ENCODE results near the gene TMEM132C. TPM values are rescaled to one million over a fixed set of nuclear protein-coding genes. Genes with fewer than 3 reads are reported as not detected.

Gene TMEM132C
- polyA plus RNA-seq, 1 experiment, result not detected

DNA sequence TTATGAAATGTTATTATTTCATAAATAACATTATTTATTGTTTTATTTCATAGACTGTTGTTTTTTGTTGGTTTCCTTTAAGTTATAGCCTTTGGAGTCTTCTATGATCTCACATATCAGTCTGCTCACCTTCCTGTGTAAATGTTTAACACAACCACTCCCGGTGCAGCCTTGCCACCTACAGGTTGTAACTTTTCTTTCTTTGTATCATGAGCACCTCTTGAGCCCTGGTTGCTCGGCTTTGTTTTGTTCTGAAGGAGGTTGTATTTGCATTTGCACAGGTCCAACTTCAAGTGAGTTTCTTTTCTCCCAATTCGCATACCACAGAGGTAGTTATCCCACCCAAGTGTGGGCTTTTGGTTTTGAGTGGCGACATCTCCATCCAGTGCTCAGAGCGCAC is 435.4 kb downstream of the TMEM132C start:
- TF ChIP-seq, protein P1, sequence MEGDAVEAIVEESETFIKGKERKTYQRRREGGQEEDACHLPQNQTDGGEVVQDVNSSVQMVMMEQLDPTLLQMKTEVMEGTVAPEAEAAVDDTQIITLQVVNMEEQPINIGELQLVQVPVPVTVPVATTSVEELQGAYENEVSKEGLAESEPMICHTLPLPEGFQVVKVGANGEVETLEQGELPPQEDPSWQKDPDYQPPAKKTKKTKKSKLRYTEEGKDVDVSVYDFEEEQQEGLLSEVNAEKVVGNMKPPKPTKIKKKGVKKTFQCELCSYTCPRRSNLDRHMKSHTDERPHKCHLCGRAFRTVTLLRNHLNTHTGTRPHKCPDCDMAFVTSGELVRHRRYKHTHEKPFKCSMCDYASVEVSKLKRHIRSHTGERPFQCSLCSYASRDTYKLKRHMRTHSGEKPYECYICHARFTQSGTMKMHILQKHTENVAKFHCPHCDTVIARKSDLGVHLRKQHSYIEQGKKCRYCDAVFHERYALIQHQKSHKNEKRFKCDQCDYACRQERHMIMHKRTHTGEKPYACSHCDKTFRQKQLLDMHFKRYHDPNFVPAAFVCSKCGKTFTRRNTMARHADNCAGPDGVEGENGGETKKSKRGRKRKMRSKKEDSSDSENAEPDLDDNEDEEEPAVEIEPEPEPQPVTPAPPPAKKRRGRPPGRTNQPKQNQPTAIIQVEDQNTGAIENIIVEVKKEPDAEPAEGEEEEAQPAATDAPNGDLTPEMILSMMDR (IDR thresholded peaks at IDR 0.05; ENCODE audit: low read depth, low read length), result no peak
- no peak for DNase-seq (ENCODE audit: low read depth, low spot score)
- Histone ChIP-seq H3K27me3 (ENCODE audit: control insufficient read depth, insufficient read depth, low read length) (no peaks in the 10 kb centered on the region), H3K4me3 (ENCODE audit: low read depth, low read length) (no peak overlapping the region), H3K27ac (ENCODE audit: low read depth, low read length) (no peak overlapping the region), H3K9me3 (ENCODE audit: control insufficient read depth, insufficient read depth, low read length) (peaks cover 64% of the 10 kb centered on the region)
- ChIA-PET POLR2A (no interaction called here), CTCF (no interaction called here)

DNA sequence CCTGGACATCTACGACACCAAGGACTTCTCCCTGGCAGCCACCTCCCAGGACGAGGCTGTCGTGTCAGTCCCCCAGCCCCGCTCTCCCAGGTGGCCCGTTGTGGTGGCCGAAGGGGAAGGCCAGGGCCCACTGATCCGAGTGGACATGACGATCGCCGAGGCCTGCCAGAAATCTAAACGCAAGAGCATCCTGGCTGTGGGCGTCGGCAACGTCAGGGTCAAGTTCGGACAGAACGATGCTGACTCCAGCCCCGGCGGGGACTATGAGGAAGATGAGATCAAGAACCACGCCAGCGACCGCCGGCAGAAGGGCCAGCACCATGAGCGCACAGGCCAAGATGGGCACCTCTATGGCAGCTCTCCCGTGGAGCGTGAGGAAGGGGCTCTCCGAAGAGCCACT is 438.2 kb downstream of the TMEM132C start:
- no peak for DNase-seq (ENCODE audit: low read depth, low spot score)
- ChIA-PET POLR2A (no interaction called here), CTCF (no interaction called here)
- TF ChIP-seq, protein P1 (IDR thresholded peaks at IDR 0.05; ENCODE audit: low read depth, low read length), result no peak
- Histone ChIP-seq H3K9me3 (ENCODE audit: control insufficient read depth, insufficient read depth, low read length) (peaks cover 51% of the 10 kb centered on the region), H3K27ac (ENCODE audit: low read depth, low read length) (no peak overlapping the region), H3K4me3 (ENCODE audit: low read depth, low read length) (no peak overlapping the region), H3K27me3 (ENCODE audit: control insufficient read depth, insufficient read depth, low read length) (no peaks in the 10 kb centered on the region)

DNA sequence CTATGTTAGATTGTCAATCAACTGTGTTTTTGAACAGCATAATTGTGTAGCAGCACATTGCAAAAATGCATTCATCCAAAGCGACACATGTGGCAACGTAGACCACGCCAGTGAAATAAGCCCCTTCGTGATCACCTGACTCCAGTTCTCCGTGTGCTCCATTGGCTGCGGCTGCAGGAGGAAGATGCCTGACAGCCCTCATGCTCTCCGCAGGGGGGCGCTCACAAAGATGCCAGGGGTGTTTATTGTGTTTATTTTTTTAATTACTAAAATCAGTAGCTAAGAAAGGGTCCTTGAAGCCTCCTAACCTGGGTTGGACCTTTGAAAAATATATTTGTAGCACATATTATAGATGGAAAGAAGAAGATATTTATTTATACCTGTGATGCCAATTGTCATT is 440.5 kb downstream of the TMEM132C start:
- H3K27me3 ChIP-seq (ENCODE audit: control insufficient read depth, insufficient read depth, low read length), result no peaks in the 10 kb centered on the region
- H3K4me3 ChIP-seq (ENCODE audit: low read depth, low read length), result no peak overlapping the region
- peaks cover 60% of the 10 kb centered on the region for H3K9me3 ChIP-seq (ENCODE audit: control insufficient read depth, insufficient read depth, low read length)
- ChIA-PET POLR2A (no interaction called here), CTCF (no interaction called here)
- TF ChIP-seq, protein P1 (IDR thresholded peaks at IDR 0.05; ENCODE audit: low read depth, low read length), result no peak
- no peak for DNase-seq (ENCODE audit: low read depth, low spot score)
- no peak overlapping the region for H3K27ac ChIP-seq (ENCODE audit: low read depth, low read length)

DNA sequence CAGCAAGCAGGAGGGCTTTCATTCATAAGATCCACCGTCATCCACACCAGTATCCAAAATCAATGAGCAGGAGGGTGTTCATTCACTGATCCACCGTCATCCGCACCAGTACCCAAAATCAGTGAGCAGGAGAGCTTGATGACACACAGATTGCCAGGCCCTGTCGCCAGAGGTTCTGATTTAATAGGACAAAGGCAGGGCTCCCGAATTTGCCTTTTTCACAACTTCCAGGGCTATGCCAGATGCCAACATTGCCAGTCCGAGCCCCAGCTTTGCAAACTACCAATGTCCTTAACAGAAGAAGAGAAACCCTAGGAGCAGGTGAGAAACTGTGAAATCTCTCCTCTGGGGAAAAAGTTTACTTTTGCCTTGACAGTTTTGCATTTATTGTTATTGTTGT is 441.8 kb downstream of the TMEM132C start:
- H3K9me3 ChIP-seq (ENCODE audit: control insufficient read depth, insufficient read depth, low read length), result peaks cover 52% of the 10 kb centered on the region
- TF ChIP-seq, protein P1 (IDR thresholded peaks at IDR 0.05; ENCODE audit: low read depth, low read length), result no peak
- no peak overlapping the region for H3K27ac ChIP-seq (ENCODE audit: low read depth, low read length)
- no peak overlapping the region for H3K4me3 ChIP-seq (ENCODE audit: low read depth, low read length)
- CTCF ChIA-PET, result no interaction called here
- DNase-seq (ENCODE audit: low read depth, low spot score), result no peak
- no peaks in the 10 kb centered on the region for H3K27me3 ChIP-seq (ENCODE audit: control insufficient read depth, insufficient read depth, low read length)
- POLR2A ChIA-PET, result no interaction called here

DNA sequence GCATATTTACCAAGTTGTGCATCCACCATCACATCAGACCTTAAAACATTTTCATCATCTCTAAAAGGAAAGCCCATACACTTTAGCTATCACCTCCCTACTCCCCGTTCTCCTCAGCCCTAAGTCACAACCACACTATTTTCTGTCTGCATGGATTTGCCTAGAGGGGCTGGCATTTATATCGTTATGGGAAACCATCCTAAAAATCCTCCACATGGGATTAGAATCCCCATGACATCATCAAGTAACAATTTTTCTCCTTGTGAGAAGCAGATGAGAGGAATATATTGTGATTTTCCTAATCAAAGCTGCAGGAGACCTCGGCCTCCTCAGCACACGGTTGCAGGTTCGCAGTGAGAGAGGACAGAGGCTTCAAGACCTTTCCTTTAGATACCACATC is 442.7 kb downstream of the TMEM132C start:
- H3K4me3 ChIP-seq (ENCODE audit: low read depth, low read length), result no peak overlapping the region
- ChIA-PET POLR2A (no interaction called here), CTCF (no interaction called here)
- no peak for DNase-seq (ENCODE audit: low read depth, low spot score)
- no peak overlapping the region for H3K27ac ChIP-seq (ENCODE audit: low read depth, low read length)
- TF ChIP-seq, protein P1 (IDR thresholded peaks at IDR 0.05; ENCODE audit: low read depth, low read length), result no peak
- peaks cover 52% of the 10 kb centered on the region for H3K9me3 ChIP-seq (ENCODE audit: control insufficient read depth, insufficient read depth, low read length)
- H3K27me3 ChIP-seq (ENCODE audit: control insufficient read depth, insufficient read depth, low read length), result no peaks in the 10 kb centered on the region

Data from AG04450 (cell line).